Measurements from ENCODE around the gene LIG1. TPM values are rescaled to one million over a fixed set of nuclear protein-coding genes. Genes with fewer than 3 reads are reported as not detected.
"Not testable (repeated sequence)": the region's sequence is repeated elsewhere in the genome, so short reads cannot be mapped to it uniquely, and the experiment has no call there.

LIG1 gene
- total and polyA plus RNA-seq, 2 donors (not counting 3 experiments of a cell fraction or from before 2014, with no cell fraction given): 64.0 to 94.7 TPM

- Histone ChIP-seq H2AFZ (ENCODE audit: low read depth, low read length) (no peak overlapping the region), H3K9me3 (replicated peaks; ENCODE audit: control insufficient read depth, insufficient read depth, low read length) (no peaks in the 10 kb centered on the region), H3K9me1 (replicated peaks; ENCODE audit: control insufficient read depth, extremely low read depth, insufficient read depth, low read length) (no peaks in the 10 kb centered on the region), H3K27ac (ENCODE audit: insufficient read depth, low read depth, low read length) (no peak overlapping the region), H3K27me3 (ENCODE audit: control insufficient read depth in 2 of 2, insufficient read depth in 2 of 2, low read length in 2 of 2) (peaks cover 0 to 2% of the 10 kb centered on the region in 2 experiments), H3K4me2 (ENCODE audit: insufficient read depth, low read length) (no peak overlapping the region), H3K4me1 (ENCODE audit: control insufficient read depth, extremely low read depth, insufficient read depth, low read length) (no peaks in the 10 kb centered on the region), H3K9ac (replicated peaks; ENCODE audit: extremely low read depth, insufficient read depth, low read length) (no peak overlapping the region), H4K20me1 (replicated peaks; ENCODE audit: control insufficient read depth, extremely low read depth, insufficient read depth, low read length) (no peaks in the 10 kb centered on the region), H3K79me2 (ENCODE audit: control insufficient read depth, insufficient read depth, low read length) (no peaks in the 10 kb centered on the region), H3K36me3 (ENCODE audit: control insufficient read depth in 2 of 2, extremely low read depth in 1 of 2, insufficient read depth in 2 of 2, low read length in 2 of 2) (no peaks in the 10 kb centered on the region), H3K4me3 (replicated peaks in 1 of 3; ENCODE audit: insufficient read depth in 1 of 3, low read depth in 1 of 3, low read length in 3 of 3) (no peak overlapping the region)
- TF ChIP-seq POLR2A (IDR thresholded peaks at IDR 0.05; ENCODE audit: low read depth, low read length): no peak
- no peak for TF ChIP-seq FOS (IDR thresholded peaks at IDR 0.05; ENCODE audit: borderline replicate concordance, insufficient read depth, low read length)
- TF ChIP-seq MYC (IDR thresholded peaks at IDR 0.05; ENCODE audit: low read depth, low read length): no peak
- TF ChIP-seq, protein P1, sequence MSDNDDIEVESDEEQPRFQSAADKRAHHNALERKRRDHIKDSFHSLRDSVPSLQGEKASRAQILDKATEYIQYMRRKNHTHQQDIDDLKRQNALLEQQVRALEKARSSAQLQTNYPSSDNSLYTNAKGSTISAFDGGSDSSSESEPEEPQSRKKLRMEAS (IDR thresholded peaks at IDR 0.05; ENCODE audit: insufficient read depth, insufficient read length): no peak
- no peak for TF ChIP-seq POLR2AphosphoS5 (IDR thresholded peaks at IDR 0.05; ENCODE audit: insufficient read depth, low read depth, low read length)
- no peak for TF ChIP-seq GATA2 (IDR thresholded peaks at IDR 0.05; ENCODE audit: insufficient read depth, insufficient read length, low read depth, low read length)
- TF ChIP-seq, protein P2, sequence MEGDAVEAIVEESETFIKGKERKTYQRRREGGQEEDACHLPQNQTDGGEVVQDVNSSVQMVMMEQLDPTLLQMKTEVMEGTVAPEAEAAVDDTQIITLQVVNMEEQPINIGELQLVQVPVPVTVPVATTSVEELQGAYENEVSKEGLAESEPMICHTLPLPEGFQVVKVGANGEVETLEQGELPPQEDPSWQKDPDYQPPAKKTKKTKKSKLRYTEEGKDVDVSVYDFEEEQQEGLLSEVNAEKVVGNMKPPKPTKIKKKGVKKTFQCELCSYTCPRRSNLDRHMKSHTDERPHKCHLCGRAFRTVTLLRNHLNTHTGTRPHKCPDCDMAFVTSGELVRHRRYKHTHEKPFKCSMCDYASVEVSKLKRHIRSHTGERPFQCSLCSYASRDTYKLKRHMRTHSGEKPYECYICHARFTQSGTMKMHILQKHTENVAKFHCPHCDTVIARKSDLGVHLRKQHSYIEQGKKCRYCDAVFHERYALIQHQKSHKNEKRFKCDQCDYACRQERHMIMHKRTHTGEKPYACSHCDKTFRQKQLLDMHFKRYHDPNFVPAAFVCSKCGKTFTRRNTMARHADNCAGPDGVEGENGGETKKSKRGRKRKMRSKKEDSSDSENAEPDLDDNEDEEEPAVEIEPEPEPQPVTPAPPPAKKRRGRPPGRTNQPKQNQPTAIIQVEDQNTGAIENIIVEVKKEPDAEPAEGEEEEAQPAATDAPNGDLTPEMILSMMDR (IDR thresholded peaks at IDR 0.05; ENCODE audit: extremely low read depth in 1 of 2, insufficient read depth in 1 of 2, low read depth in 1 of 2, low read length in 2 of 2): no peak
- TF ChIP-seq JUN (IDR thresholded peaks at IDR 0.05; ENCODE audit: borderline replicate concordance, insufficient read depth, insufficient read length, low read depth): no peak
- no peak for DNase-seq (ENCODE audit: low read depth, low spot score)
- ChIA-PET CTCF (interaction anchor here (1.0 kb wide), 1 partner anchor 13 kb away, joined by 3 read pairs; no protein-coding TSS in a partner anchor), POLR2A (no interaction called here)
- FAIRE-seq: no peak
- dilution Hi-C loops (cut with MboI; ENCODE audit: extremely low pct_ligation_motif_present, low sequenced_read_pairs): no loop called here
- no TSS peak for BruUV-seq (replicated peaks)
- intact Hi-C loops (cut with micrococcal nuclease): no loop called here
Measured at GRCh38 chr19:48094129-48094854, 75.9 kb downstream of the LIG1 start.

GRCh38 chr19:48091111-48091718, 78.9 kb downstream of the LIG1 start:
- H3K4me2 ChIP-seq (ENCODE audit: insufficient read depth, low read length); H4K20me1 ChIP-seq (replicated peaks; ENCODE audit: control insufficient read depth, extremely low read depth, insufficient read depth, low read length); dilution Hi-C loops (cut with MboI; ENCODE audit: extremely low pct_ligation_motif_present, low sequenced_read_pairs); H3K4me1 ChIP-seq (ENCODE audit: control insufficient read depth, extremely low read depth, insufficient read depth, low read length); H3K9me3 ChIP-seq (replicated peaks; ENCODE audit: control insufficient read depth, insufficient read depth, low read length); intact Hi-C loops (cut with micrococcal nuclease); H3K79me2 ChIP-seq (ENCODE audit: control insufficient read depth, insufficient read depth, low read length); BruUV-seq (replicated peaks); H3K36me3 ChIP-seq (ENCODE audit: control insufficient read depth in 2 of 2, extremely low read depth in 1 of 2, insufficient read depth in 2 of 2, low read length in 2 of 2); H3K4me3 ChIP-seq (replicated peaks in 1 of 3; ENCODE audit: insufficient read depth in 1 of 3, low read depth in 1 of 3, low read length in 3 of 3); POLR2A ChIA-PET; H3K9ac ChIP-seq (replicated peaks; ENCODE audit: extremely low read depth, insufficient read depth, low read length); H3K27me3 ChIP-seq (ENCODE audit: control insufficient read depth in 2 of 2, insufficient read depth in 2 of 2, low read length in 2 of 2); FAIRE-seq; H2AFZ ChIP-seq (ENCODE audit: low read depth, low read length); DNase-seq (ENCODE audit: low read depth, low spot score); H3K27ac ChIP-seq (ENCODE audit: insufficient read depth, low read depth, low read length); H3K9me1 ChIP-seq (replicated peaks; ENCODE audit: control insufficient read depth, extremely low read depth, insufficient read depth, low read length): not testable (repeated sequence)
- CTCF ChIA-PET: interaction anchor here (0.7 to 1.2 kb wide), 2 partner anchors 62 to 222 kb away, joined by 3 read pairs; no protein-coding TSS in a partner anchor

Data from endothelial cell of umbilical vein (primary cell).